Hematopoietic multipotent progenitor cell treated with erythropoietin and hydrocortisone succinate and interleukin-3 and kit ligand, for 8 days (in vitro differentiated cells): Measurements from ENCODE around the gene PHKA1.
"Not testable (repeated sequence)": the region's sequence is repeated elsewhere in the genome, so short reads cannot be mapped to it uniquely, and the experiment has no call there.

Experiments used
- DNase-seq: peaks from one replicate; pipeline ENCODE4 v3.0.0-alpha.2; 2015

PHKA1 gene

GRCh38 chrX:72663737-72664136 lies 50.4 kb downstream of the PHKA1 start:
- DNase-seq, result no peak

- no peak for DNase-seq
Measured at GRCh38 chrX:72662020-72662747, 51.9 kb downstream of the PHKA1 start.

GRCh38 chrX:72659723-72660122 lies 54.4 kb downstream of the PHKA1 start:
- DNase-seq, result no peak

DNA sequence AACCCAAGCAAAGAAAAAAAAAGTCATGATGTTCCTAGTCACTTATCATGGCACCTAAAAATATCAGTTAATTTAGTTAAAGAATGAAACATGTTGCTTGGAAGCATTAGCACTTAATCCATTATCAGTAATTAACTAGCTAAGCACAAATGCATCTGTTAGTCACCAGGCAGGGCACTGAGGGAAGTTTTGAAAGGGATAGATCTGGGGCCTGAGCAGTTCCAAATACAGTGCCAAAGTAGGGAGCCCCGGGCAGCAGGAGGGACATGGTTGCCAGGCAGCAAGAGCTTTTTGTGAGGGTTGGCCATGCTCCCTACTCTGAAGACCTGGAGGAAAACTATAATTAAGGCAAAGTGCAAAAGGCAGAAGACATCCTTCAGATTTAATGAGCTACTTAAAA lies 62.0 kb downstream of the PHKA1 start:
- no peak for DNase-seq

- no peak for DNase-seq
Measured at GRCh38 chrX:72644946-72645345, 69.2 kb downstream of the PHKA1 start.

GRCh38 chrX:72641611-72642010 lies 72.5 kb downstream of the PHKA1 start:
- no peak for DNase-seq

DNA sequence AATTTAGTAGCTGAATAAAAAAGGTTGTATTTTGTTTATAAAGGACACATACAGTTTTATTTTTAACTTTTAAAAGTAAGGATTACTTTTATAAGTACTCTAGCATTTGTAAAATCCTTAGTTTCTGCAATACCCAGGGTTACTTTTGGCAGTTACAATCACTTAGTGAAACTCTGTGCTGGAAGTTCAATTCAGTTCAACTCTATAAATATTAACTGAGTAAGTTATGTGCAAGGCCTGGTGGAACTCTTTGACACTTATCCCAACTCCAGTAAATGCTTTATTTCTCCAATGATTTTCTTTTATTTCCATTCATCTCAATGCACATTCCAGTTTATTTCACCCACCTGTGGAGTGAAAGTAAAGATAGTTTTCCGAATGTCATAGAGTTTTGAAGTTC lies 78.2 kb downstream of the PHKA1 start:
- DNase-seq, result no peak

- DNase-seq, result no peak
Measured at GRCh38 chrX:72634331-72634730, 79.8 kb downstream of the PHKA1 start.

DNA sequence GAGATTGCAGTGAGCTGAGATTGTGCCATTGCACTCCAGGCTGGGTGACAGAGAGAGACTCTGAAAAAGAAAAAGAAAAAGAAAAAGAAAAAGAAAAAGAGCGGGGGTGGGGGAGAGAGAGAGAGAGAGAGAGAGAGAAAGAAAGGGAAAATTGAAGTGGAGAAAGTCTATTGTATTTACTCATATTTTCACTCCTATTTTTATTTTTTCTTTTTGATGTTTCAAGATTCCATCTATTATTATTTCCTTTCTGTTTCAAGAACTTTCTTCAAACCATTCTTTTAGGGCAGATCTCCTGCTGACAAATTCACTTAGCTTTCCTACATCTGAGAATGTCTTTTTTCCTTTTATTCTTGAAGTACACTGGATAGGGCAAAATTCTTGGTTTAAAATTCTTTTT lies 83.9 kb downstream of the PHKA1 start:
- DNase-seq, result no peak

DNA sequence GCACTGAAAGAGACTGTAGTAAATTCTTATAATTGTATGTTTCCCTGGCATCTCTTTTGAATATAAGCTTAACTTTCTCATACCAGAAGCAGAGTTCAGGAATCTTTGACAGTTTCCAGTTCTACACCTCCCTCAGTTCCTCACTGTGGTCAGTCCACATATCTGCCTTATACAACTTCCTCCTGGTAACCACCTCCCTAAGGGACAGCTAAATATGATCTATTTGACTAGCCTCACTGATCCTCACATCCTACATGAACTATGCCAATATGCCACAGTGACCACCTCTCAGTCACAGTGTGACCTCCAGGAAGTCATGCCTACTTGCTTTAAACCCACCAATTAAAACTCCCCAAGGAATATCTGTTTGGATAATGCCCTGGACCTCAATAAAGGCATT lies 89.9 kb downstream of the PHKA1 start:
- no peak for DNase-seq

DNA sequence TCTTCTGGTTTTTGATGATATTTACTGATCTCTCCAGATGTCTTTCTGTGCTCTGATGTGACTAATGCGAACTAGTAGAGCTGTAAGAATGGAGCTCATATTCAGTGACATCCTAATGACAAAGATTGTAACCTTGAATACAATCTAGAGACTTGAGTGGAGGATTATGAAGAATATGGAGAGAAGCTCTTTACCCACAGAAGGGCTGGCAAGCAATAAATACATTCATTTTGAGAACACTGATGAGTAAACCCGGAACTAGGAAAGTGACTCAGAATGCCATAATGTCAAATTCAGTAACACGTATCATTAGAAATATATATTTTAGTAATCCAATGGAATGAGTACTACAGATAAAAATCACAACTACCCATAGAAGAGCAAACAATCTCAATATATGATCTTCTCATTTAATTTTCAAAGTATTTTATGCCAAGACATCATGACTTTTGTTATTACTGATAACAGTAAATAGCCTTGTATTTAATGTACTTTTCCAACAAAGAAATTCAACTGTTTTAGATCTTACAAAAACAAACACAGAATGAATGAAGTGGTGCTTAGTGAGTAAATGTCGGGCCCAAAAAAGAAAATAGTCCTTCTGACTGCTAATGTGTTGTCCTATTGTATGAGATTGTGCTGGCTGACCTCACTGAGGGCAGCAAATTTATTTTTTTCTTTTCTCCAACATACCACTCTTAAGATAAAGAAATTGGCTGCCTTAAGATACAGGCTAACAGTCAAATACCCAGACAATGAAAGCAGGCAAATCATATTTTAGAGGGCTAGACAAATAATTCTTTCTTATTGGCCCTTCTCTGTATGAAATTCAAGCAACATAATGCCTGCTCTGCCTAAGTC lies 92.3 kb downstream of the PHKA1 start:
- DNase-seq, result no peak

DNA sequence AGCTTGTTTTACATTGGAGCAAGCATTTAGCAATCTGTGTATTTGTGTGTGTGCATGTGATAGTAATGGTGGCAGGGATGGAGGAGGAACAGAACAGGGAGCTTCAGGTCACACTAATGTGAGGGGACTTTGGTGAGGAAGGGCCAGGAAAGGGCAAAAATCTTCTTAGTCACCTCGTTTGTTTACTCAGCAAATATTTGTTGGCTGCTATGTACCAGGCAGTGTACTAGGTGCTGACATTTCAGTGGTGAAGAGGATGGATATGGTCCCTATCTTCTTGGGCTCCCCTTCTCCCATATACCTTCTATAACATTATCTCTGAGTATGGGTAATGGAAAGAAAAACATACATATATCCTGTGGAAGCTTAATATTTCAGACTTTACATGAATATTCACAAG lies 92.9 kb downstream of the PHKA1 start:
- DNase-seq, result no peak

DNA sequence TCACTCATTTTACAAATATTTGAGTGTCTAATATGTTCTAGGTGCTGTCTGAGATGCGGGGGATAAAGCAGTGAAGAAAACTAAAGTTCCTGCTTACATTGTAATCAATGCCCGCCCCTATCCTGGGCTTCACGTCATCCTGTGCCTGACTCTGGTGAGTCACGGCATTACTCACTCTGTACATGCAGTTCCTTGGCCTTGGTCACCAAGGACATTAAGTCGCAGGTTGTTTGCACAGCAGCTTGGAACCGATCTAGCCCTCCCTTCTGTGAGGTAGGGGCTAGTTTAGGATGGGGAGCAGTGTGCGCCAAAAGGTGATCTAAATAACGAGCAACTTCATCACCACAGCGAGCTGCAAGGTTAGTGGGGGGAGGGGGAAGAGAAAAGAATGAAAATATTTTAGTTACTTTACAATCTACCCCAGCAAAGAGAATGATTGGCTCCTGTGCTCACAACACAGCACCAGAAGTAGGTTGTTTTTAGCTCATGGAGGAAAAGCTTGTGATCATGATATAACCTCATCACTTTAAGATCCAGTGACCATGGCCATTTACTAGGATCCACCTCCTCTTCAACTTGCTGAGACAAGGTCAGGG lies 93.5 kb downstream of the PHKA1 start:
- DNase-seq, result no peak

DNA sequence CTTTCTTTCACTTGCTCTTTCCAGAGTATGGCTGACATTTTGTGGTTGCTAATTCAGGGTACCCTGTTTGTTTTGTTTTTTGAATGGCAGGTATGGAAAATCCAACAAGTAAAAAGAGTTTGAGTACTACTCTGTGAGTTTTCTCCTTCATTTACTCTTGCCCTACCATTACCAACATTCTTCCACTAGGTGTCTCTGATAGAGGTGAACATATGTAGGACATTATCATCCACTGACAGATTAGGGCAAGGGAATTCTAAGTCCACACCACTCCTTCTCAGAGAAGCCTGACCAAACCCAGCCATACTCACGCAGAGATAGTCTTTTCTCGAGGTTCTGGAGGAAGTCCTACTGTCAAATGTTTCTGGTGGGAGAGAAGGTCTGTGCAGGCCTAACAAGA lies 104.8 kb downstream of the PHKA1 start:
- peak; percentile 17 for DNase-seq

GRCh38 chrX:72604705-72605104 lies 109.4 kb downstream of the PHKA1 start:
- no peak for DNase-seq

DNA sequence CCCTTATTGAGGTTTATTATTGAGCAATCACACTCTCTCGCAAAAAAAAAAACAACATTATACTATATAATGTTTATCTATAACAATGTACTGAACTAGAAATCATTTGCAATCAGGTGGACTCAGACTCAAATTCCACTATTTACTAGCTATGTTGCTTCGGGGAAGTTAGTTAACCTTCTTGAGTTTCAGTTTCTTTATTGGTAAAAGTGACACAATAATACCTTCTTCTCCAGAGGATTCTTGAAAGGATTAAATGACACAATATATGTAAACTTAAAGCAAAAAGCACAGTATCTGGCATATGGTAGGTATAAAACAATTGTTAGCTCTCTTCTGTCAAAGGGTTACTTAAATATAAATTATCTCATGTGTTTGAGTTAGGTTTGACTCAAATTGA lies 110.0 kb downstream of the PHKA1 start:
- no peak for DNase-seq

- not testable (repeated sequence) for DNase-seq
Measured at GRCh38 chrX:72591038-72591437, 123.1 kb downstream of the PHKA1 start.

- DNase-seq, result peak; percentile 23
Measured at GRCh38 chrX:72584163-72584562, 129.9 kb downstream of the PHKA1 start.

GRCh38 chrX:72576141-72576894 lies 137.8 kb downstream of the PHKA1 start:
- DNase-seq, result no peak

- no peak for DNase-seq
Measured at GRCh38 chrX:72573158-72573511, 141.0 kb downstream of the PHKA1 start.

GRCh38 chrX:72572248-72573157 lies 141.6 kb downstream of the PHKA1 start, which contains the start of gene HDAC8:
HDAC8 (minus strand) TSS chrX:72572843; CDS start chrX:72572761, 82 bp downstream.
- peak; percentile 86 for DNase-seq

GRCh38 chrX:72569786-72570185 lies 144.3 kb downstream of the PHKA1 start:
- no peak for DNase-seq
